ENCODE data around the gene SGPL1. TPM values are rescaled to one million over a fixed set of nuclear protein-coding genes. Genes with fewer than 3 reads are reported as not detected.

The SGPL1 gene
- total RNA-seq, 3 donors from 2014 or later (not counting 1 experiment from before 2014, with no cell fraction given) = 33.7 to 48.4 (median 47.8) TPM

DNA sequence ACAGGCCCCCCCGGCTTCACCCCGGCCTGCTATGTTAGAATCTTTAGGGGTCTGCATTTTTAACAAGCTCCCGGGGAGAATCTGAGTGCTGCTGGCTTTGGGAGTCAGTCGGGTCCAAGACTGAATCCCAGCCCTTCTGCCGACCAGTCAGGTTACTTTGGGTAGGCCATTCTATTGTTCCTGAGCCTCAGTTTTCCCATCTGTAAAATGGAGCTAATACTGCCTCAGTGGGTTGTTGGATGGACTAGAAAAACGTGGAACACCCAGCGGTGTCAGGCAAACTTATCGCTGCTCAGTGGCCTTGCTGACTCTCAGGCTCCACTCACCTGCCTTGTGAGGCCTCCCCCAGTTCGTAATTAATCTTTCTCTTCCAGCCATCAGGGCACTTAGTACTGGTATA lies 42.3 kb upstream of the SGPL1 start:
- Histone ChIP-seq H3K4me1 (ENCODE audit: control insufficient read depth, insufficient read depth, low read length) (no peaks in the 10 kb centered on the region), H3K9me3 (ENCODE audit: control insufficient read depth, insufficient read depth, low read length) (no peaks in the 10 kb centered on the region), H3K27me3 (ENCODE audit: control insufficient read depth, insufficient read depth, low read length) (no peaks in the 10 kb centered on the region), H3K27ac (ENCODE audit: low read length) (no peak overlapping the region), H3K36me3 (ENCODE audit: control insufficient read depth, insufficient read depth, low read length) (no peaks in the 10 kb centered on the region), H3K4me3 (ENCODE audit: low read length) (no peak overlapping the region)
- ATAC-seq = no peak
- 77% methylated on average over 9 of the region's 9 CpGs for WGBS (ENCODE audit: insufficient coverage)
- Mint-ChIP-seq H3K27me3 (ENCODE audit: low read depth in 2 of 2) (no peaks in the 10 kb centered on the region), H3K9me3 (no peaks in the 10 kb centered on the region), H3K36me3 (no peaks in the 10 kb centered on the region), H3K27ac (no peak overlapping the region), H3K4me1 (peaks cover 0 to 4% of the 10 kb centered on the region in 2 donors), H3K4me3 (no peak overlapping the region)
- intact Hi-C loops (cut with micrococcal nuclease) = no loop called here
- TF ChIP-seq, protein P1, sequence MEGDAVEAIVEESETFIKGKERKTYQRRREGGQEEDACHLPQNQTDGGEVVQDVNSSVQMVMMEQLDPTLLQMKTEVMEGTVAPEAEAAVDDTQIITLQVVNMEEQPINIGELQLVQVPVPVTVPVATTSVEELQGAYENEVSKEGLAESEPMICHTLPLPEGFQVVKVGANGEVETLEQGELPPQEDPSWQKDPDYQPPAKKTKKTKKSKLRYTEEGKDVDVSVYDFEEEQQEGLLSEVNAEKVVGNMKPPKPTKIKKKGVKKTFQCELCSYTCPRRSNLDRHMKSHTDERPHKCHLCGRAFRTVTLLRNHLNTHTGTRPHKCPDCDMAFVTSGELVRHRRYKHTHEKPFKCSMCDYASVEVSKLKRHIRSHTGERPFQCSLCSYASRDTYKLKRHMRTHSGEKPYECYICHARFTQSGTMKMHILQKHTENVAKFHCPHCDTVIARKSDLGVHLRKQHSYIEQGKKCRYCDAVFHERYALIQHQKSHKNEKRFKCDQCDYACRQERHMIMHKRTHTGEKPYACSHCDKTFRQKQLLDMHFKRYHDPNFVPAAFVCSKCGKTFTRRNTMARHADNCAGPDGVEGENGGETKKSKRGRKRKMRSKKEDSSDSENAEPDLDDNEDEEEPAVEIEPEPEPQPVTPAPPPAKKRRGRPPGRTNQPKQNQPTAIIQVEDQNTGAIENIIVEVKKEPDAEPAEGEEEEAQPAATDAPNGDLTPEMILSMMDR (IDR thresholded peaks at IDR 0.05) = no peak
- peak in 1 of 2 donors; percentile 4 for DNase-seq

DNA sequence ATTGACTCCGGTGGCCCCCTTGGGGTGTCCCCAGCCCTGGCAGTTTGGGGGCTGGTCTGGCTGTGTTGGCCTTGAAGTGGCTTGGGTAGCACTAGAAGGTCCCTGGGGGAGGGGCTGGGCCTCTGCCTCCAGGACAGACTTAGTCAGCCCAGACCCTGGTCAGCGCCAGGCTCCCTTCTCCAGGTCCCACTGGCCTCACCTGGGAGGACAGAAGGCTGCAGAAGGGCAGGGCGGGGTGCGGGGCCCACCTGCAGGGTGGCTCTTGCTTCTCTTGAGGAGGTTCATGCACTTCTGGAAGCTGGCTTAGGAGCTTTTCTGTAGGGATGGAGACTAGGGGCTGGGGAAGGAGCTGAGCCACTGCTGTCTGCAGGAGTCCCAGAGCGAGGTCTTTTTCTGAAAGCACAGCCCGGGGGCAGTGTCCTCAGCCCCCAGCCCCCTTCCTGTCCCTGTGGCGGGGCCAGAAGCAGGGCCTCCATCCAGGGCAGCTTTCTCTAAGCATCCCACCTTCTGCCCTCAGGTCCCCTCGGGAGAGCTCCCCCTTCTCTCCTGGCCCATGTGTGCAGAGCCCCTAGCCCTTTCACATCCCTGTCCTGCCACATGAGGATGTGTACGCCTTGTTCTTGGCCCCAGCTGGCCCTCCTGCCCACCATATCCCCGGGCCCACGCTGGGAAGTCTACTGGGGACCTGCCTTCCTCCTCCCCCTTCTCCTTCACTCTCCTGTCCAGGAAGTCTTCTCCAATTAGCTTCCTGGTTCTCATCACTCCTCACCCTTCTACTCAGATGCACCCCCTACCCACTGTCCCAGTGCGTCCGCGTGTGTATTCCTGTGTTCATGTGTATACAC lies 41.6 kb upstream of the SGPL1 start:
- ATAC-seq = no peak
- H3K27me3 ChIP-seq (ENCODE audit: control insufficient read depth, insufficient read depth, low read length) = no peaks in the 10 kb centered on the region
- H3K4me3 ChIP-seq (ENCODE audit: low read length) = no peak overlapping the region
- intact Hi-C loops (cut with micrococcal nuclease) = no loop called here
- Mint-ChIP-seq H3K27me3 (ENCODE audit: low read depth in 2 of 2) (no peaks in the 10 kb centered on the region), H3K9me3 (no peaks in the 10 kb centered on the region), H3K36me3 (no peaks in the 10 kb centered on the region), H3K4me1 (peaks cover 0 to 4% of the 10 kb centered on the region in 2 donors), H3K27ac (no peak overlapping the region), H3K4me3 (no peak overlapping the region)
- H3K4me1 ChIP-seq (ENCODE audit: control insufficient read depth, insufficient read depth, low read length) = no peaks in the 10 kb centered on the region
- peak in 1 of 2 donors; percentile 11 for DNase-seq
- H3K27ac ChIP-seq (ENCODE audit: low read length) = no peak overlapping the region
- TF ChIP-seq, protein P1 (IDR thresholded peaks at IDR 0.05) = no peak
- no peaks in the 10 kb centered on the region for H3K9me3 ChIP-seq (ENCODE audit: control insufficient read depth, insufficient read depth, low read length)
- H3K36me3 ChIP-seq (ENCODE audit: control insufficient read depth, insufficient read depth, low read length) = no peaks in the 10 kb centered on the region
- 85% methylated on average over 14 of the region's 14 CpGs for WGBS (ENCODE audit: insufficient coverage)

DNA sequence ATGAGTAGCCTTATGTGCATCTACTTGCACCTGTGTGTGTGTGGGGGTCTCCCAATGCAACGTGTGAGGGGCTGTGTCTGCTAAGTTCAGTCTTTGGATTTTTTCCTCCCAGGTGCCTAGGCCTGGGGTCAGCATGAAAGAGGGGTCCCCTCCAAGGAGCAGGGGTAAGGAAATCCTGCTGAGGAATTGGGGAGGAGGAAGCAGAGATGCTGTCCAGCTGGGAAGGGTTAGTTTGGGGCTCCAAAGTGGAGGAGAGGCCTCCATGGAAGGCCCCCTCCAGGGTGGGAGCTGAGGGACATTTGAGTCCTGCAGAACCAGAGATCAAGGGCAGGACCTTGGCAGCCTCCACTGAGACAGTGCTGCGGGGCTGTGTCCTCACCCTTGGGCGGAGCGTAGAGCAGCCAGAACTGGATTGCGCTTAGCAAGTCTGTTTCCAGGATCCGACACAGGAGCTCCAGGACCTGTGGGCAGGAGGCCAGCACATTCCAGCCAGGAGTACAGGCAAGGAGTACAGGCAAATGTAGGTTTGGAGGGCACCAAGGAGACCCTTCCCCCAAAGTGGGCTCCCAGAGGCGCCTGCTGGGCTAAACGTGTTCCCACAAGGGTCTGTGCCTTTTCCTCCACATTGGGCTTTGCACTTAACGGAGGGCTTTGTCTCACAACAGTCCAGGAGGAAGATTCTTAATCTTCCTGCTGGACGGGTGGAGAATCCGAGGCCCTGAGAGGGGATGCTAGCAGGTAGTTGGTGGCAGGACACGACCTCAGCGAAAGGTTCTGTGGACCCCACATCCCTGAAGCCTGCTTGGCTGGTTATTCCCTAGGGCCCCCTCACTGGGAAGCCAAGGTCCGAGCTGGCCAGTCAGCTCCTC lies 40.7 kb upstream of the SGPL1 start:
- no peaks in the 10 kb centered on the region for H3K9me3 Mint-ChIP-seq
- TF ChIP-seq, protein P1 (IDR thresholded peaks at IDR 0.05) = no peak
- H3K27me3 Mint-ChIP-seq (ENCODE audit: low read depth in 2 of 2) = no peaks in the 10 kb centered on the region
- ATAC-seq (no peak), DNase-seq (no peak)
- Histone ChIP-seq H3K36me3 (ENCODE audit: control insufficient read depth, insufficient read depth, low read length) (no peaks in the 10 kb centered on the region), H3K4me1 (ENCODE audit: control insufficient read depth, insufficient read depth, low read length) (no peaks in the 10 kb centered on the region), H3K9me3 (ENCODE audit: control insufficient read depth, insufficient read depth, low read length) (no peaks in the 10 kb centered on the region), H3K27ac (ENCODE audit: low read length) (no peak overlapping the region), H3K27me3 (ENCODE audit: control insufficient read depth, insufficient read depth, low read length) (no peaks in the 10 kb centered on the region), H3K4me3 (ENCODE audit: low read length) (no peak overlapping the region)
- no peak overlapping the region for H3K27ac Mint-ChIP-seq
- intact Hi-C loops (cut with micrococcal nuclease) = no loop called here
- H3K4me3 Mint-ChIP-seq = no peak overlapping the region
- peaks cover 0 to 4% of the 10 kb centered on the region in 2 donors for H3K4me1 Mint-ChIP-seq
- H3K36me3 Mint-ChIP-seq = no peaks in the 10 kb centered on the region
- 87% methylated on average over 13 of the region's 14 CpGs for WGBS (ENCODE audit: insufficient coverage)

Measured in natural killer cell (primary cell).